Frontal cortex (tissue), 4 donors: ENCODE measurements around the gene TMEM181. TPM values are rescaled to one million over a fixed set of nuclear protein-coding genes. Genes with fewer than 3 reads are reported as not detected.
"Not testable (repeated sequence)": the region's sequence is repeated elsewhere in the genome, so short reads cannot be mapped to it uniquely, and the experiment has no call there.

Experiments used
- DNase-seq, 2 donors: peaks; one replicate each; pipeline ENCODE4 v3.0.0; 2012; ENCODE audit warnings: low spot score in 2 of 2
- FAIRE-seq: peaks from 2 replicates; lab custom pipeline; 2012; peaks lifted over from hg19 to GRCh38; lab: Jason Lieb, UNC
- total RNA-seq: library from RNA; depleted of rRNA; stranded (reverse); fragments of >200 nt; gene quantifications from one replicate; pipeline ENCODE4 v1.2.3, GENCODE V29; 2014
- donor health status: control.
- donor health status: control.
- donor health status: control.

TMEM181 gene
- total RNA-seq, 1 donor from 2014 or later = 64.0 TPM

DNA sequence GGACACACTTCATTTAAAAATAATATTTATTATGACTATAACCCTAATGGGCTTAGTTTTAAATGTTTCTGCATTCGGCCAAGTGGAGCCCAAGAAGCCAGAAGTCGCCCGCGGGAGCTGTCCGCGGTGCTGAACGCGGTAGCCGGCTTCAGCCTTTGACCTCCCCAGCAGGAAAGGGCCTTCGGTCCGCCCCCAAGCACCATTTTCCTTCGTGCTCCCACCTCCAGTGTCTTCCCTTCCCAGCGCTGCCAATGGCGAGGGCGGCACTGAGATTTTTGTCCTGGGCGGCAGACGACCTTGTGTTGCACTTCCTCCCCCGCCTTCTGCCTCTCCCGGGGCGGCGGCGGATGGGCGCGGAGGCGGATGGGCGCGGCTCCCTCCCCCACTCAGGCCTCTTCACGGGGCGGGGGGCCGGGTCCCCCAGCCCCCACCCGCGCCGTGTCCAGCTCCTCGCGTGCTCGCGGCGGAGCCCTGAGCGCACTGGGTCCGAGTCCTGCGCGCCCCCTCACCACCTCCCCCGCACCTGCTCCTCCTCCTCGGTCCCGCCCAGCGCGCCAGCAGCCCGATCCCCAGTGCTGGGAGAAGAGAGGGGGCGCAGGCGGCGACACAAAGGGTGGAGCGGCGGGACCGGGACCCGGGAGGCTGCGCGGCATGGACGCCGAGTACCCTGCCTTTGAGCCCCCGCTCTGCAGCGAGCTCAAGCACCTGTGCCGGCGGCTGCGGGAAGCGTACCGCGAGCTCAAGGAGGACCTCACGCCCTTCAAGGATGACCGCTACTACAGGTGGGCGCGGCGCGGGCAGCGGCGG is 23.6 kb upstream of the TMEM181 start:
- FAIRE-seq = no peak

DNA sequence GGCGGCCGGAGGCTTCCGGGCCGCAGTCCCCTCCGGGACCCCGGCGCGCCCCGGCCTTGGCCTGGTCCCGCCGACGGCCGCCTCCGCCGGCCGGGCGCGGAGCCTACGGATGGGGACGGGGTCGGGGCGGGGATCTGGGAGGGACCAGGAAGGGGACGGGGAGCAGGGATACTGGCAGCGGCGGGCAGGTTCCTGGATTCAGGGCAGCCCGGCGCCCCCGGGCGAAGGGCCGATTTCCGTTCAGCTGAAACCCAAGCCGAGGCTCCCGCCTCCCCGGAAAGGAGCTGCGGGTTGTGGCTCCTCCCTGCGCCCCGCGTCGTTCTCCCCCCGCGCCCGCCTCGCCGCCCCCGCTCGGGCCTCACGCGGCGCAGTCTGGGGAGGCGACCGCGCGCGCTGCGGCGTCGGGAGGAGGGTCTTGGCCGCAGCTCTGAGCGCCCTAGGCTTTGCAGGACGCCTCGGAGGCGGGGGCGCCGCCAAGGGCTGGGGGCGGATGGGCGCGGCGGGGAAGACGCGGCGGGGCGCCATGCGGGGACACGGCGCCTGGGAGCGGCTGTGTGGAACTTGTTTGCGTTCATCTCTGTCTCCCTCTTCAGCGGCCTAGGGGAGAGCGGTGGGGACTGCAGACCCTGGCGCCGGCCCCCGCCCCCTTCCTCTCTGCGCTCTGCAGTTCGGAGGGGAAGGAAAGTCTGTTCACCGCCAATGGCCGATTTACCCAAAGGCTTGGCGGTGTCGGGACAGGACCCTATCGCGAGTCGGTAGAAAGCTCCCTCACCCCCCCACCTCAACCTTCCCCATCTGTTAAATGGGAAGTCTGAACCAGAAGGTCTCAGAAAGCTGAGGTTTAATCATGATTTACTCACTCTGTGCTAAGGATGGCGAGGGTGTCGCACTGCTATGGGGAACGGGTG is 22.7 kb upstream of the TMEM181 start:
- FAIRE-seq = no peak
- DNase-seq = peak; percentile 56 to 57

More for the DNA sequence above, 23.6 kb upstream of the TMEM181 start:
- DNase-seq = peak; percentile 74 to 76

DNA sequence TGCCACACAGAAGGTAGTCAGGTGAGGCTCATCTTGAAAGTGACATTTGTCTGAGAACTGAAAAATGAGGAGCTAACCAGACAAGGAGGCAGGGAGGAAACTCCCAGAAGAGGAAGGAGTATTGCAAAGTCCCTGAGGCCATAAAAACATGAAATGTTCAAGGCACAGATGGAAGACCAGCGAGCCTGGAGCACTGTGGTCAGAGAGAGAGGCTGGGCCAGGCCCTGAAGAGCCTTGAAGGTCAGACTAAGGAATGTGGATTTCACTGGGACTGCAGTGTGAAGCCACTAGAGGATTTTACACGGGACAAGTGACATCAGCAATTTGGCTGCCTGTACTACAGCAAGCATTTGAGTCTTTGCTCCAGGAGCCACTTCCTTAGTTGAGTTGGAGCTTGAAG is 21.1 kb upstream of the TMEM181 start:
- no peak for DNase-seq
- no peak for FAIRE-seq

DNA sequence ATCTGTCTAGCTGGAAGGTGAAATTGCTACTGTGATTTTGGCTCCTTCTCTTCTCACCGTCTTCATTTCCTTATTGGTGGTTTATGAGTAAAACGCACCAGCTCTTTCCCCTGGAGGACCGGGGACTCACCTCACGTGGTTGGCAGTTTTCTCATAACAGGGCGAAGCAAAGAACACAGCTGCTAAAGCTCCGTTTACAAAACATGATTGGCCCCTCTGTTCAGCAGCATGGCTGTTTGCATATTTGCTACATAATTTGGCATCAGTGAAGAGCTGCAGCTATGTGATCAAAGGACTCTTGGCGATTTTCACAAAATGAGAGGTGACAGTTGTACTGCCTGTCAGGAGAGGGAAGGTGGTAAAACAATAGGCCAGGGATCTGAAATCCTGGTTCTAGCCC is 20.5 kb upstream of the TMEM181 start:
- no peak for DNase-seq
- FAIRE-seq = no peak

DNA sequence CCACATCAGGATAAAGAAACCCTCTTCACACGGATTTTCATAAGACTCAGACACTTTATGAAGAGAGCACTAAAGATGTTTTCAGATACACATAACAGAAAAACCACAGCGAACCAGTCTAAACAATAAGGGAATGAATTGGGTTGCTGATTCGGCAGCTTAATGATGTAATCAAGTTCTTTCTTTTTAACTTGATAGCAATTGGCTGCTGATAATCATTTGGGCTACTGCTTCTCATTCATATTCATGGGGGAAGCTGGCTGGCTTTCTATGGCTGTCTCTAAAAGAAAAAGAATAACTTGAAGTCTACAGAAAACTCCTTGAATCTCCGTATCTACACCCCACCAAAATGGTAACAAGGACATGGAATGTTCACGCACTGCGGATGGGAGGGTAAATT is 20.0 kb upstream of the TMEM181 start:
- FAIRE-seq = no peak

DNA sequence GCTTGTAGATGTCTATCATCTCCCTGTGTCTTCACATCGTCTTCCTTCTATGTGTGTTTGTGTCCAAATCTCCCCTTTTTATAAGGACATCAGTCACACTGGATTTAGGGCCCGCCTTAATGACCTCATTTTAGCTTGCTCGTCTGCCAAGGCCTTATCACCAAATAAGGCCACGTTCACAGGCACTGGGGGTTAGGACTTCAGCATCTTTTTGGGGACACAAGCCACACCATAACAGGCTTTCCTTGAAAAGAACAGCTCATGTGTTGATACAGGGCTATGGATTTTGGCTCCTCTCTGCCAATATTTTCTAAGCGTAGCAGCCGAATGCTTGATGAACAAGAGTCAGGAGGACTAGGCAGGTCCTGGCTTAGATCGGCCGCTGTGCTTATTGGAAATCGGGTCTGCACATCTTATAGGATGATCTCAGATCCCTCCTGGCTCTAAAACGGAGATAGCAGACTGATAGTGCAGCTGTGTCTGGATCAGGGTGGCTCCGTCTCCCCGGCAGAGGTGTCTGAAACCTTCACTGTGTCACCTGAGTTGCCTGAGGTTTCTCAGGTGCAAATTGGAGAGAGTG is 16.2 kb upstream of the TMEM181 start:
- no peak for DNase-seq
- FAIRE-seq = no peak

More for the DNA sequence above, 20.0 kb upstream of the TMEM181 start:
- DNase-seq = no peak

DNA sequence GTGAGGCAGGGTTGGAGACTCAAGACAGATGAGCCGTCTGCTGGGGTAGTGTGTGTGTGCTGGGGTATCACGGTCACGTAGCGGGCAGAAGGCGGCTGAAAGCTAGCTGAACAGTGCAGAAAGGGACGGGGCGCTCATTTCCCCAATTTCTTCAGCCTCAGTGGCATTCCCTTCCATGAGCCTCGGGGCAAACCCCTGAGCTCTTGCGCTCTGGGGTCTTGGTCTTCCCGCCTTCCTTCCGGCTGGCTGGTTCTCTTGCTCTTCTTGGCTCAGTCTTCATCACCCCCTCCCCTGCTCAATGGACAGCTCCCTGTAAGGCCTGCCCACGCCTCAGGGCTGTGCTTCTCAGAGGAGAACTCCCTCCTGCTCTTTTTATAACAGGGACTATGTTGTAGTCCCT is 15.5 kb upstream of the TMEM181 start:
- no peak for FAIRE-seq
- DNase-seq = no peak

DNA sequence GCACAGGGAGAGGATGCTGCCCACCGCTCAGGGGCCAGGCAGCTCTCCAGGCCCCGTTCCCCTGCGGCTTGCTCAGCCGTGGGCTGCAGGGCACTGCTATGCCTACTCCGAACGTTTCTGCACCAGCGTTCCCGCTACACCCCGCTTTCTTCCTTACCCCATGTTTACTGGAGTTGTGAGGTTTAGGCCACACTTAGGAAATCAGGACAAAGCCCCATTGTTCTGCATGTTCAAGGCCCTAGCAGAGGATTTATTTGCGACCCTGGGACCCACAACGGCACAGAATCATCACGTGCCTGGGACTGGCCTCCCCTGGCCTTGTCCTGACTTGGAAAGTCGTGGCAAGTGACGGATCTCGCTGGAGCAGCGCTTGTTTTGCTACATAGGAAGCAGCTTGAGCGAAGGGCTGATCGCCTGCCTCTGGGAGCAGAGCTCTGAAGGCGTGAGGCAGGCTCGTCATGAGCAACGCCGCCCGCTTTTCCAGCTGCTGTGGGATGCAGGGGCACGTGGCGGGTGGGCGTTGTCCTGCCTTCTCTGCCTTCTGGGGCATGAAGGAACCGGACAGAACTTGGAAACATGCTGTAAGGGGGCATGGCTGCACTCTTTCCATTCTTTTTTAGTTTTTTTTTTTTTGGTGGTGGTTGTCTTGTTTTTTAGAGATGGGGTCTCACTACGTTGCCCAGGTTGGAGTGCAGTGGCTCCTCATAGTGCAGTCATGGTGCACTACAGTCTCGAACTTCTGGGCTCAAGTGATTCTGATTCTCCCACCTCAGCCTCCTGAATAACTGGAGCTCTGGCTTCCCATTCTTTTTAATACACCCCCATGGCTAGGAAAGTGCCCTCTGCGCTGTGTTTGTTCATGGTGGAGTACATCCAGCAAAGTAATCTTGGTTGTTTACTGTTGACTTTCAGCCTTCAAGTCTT is 14.6 kb upstream of the TMEM181 start:
- no peak for FAIRE-seq
- DNase-seq = no peak

DNA sequence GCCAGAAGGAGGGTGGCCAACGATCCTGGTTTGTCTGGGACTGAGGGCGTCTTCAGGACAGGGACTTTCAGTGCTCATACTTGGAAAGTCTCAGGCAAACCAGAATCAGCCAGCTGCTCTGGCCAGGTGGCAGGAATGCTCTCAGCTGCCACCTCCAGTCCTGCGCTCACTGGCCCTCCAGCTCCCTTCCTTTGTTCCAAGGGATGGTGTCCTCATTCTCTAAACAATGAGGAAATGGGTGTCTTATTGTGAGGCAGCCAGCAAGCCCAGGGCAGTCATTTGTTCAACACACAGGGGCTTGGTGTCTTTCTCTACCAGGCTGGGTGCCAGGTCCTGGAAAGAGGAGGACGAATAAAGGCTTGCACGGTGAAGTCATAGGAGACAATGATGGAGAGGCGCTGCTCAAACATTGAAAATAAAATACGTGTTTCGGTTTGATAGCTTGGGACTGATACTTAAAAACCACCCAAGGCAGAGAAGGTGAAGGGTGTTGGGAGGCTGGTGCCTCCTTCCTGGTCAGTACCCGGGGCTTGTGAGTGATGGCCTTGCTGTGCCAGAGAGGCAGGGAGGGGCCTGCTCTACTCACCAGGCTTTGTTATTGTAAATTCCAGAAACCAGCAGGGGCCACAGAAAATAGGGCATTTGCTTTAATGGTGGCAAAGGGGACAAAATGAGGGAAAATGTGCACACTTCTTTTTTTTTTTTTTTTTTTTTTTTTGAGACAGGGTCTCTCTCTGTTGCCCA is 11.3 kb upstream of the TMEM181 start:
- DNase-seq (no peak), FAIRE-seq (no peak)

DNA sequence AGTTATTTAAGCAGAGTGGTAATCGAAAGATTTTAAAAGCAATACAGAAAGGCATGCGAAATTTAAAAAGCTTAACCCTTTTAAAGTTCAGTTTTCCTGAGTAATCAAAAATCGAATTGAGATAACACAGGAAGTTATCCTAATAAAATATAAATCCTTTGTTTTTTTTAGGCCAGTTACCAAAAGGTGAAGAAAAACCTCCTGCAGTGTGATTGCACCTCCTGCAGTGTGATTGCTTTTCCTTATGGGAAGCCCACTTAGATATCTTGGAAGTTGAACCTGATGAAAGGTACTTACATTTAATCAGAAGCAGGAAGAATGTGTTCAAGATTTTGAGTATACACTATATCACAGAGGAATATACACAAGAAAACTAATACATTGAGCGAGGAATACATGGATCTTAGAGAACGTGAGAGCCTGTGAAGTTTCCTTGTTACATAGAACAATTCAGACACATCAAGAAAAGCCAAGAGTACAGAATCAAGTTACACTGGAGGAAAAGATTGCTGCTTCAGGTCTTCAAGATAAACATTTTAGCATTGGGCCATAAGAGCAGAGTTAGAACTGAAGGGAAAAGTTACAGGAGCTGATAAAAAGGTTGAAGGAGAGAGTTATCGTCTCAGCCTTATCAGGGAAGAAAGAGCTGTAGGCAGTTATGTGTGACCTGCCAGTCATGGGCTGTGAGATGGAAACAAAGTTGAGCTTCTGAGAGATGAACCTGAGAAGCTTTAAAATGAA is 7.7 kb upstream of the TMEM181 start:
- FAIRE-seq (no peak), DNase-seq (no peak)

DNA sequence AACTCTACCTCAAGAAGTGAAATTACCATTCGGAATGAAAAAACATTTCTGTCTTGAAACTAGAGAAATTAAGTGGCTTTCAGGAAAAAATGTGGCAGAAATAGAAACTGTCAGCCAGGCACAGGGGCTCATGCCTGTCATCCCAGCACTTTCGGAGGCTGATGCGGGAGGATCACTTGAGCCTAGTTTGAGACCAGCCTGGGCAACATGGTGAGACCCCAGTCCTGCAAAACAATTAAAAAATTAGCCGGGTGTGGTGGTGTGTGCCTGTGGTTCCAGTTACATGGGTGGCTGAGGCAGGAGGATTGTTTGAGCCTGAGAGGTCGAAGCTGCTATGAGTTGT is 7.1 kb upstream of the TMEM181 start:
- DNase-seq (no peak), FAIRE-seq (no peak)

DNA sequence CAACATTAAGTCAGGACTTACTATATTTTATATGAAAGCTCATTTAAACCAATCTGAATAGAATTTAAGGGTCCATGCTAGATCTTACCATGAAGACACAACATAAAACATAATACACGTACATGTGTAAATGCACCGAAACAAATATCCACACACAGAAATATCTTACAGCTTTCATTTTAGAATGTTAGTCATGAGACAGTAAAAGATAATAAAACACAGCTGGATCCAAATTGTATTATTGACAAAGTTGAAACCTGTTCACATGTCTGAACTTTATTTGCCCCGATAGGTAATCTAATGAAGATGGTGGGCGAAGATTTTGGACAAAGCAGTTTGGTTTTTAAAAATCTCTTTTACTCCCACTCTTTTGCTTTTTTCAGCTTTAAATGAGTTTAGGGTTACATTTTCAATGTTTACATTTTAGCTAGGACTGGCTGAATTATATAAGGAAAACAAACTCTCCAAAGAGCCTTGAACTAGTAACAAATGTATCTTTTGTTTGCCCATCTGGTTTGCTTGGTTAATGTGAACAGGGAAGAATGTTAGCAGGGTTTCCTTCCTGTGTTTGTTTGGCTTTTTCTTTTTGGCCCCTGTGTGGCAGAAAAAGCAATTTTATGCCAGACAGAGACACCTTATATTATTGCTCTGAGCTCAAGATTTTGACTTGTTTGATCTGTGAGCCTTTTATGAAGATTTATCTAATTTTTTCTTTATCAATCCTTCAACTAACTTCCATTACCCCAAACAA is 5.1 kb upstream of the TMEM181 start:
- FAIRE-seq (no peak), DNase-seq (no peak)

DNA sequence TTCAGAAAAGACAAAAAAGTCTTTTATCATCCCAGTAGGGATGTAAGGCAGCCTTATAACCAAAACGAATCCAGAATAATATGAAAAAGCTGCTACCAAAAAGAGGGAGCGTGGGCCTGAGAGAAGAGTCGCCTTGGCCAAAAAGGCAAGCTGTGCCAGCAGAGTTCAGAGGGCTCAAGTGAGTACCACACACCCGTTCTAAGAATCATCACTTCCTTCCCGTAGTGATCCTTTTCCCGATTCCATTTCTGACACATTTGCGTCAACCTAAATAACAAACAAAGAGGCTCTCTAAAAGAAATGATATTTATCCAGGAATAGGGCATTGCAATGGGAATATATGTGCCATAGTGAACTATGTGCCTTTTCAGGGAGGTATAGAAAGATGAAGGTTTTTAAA is 3.8 kb upstream of the TMEM181 start:
- DNase-seq = no peak
- no peak for FAIRE-seq

DNA sequence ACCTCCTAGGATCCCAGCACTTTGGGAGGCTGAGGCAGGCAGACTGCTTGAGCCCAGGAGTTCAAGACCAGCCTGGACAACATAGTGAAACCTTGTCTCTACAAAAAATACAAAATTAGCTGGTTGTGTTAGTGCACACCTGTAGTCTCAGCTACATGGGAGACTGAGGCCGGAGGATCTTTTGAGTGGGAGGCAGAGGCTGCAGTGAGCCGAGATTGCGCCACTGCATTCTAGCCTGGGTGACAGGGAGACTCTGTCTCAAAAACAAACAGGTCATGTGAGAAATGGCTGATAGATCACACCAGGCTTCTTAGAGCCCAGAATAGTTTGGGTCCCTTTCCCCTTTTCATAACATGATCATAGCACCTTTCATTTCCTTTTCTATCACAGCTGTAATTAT is 2.8 kb upstream of the TMEM181 start:
- FAIRE-seq, DNase-seq: not testable (repeated sequence)

DNA sequence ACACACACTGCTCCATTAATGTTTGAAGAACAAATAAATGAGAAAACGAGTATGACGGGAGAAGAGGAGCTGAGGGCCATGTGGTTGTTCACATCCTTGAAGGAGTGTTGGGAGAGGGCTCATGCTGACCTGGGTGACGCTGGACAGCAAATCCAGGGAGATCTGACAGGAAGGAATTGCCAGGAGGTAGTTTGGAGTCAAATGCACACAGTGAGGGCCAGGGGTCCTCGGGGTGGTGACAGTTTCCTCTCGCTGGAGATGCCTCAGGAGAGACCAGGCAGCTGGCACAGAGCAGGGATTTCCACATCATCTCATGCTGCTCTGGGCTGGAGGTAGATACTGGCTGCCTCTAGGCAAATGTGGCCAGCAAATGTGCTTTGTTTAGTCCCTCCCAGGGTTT is 2.0 kb upstream of the TMEM181 start:
- FAIRE-seq = no peak
- DNase-seq = no peak

DNA sequence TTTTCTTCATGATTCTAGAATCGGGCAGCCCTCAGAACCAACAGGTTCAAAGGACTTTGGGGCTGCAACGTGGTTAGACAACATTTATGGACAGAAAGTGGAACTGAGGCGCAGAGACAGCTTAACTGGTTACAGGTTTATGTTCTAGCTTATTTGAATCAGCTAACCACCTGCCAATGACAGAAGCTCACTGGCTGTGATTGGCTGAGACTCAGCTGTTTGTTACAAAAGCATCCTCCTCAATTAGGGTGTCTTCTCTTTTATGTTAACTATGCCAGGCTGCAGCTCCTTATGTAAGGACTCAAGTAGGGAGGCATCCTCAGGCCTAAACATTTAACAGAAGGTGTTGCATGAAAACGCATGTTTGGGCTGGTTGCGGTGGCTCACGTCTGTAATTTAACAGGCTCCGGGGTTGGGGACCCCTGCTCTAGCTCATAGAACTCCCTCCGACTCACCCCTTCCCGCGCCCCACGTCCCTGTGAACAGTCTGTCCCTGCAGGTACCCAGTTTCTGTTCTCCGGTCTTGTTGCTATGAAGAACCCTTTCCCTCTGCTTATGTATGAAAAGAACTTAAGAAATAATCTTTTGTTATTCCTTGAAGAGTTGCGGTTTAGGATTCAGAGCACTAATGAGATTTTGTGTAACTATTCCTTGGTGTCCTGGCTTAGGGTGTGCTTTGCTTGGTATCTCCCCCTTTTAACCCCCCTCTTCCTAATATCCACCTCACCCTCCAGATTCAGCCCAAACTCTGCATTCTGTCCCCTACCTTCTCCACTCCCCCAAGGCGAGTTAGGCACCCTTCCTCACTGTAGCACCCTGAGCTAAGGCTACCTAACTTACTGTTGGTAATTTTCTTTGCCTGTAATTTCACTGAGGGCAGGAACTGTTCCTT is 1.2 kb upstream of the TMEM181 start:
- FAIRE-seq (no peak), DNase-seq (no peak)
